SK-N-SH treated with all-trans-retinoic acid at 6 μM for 48 hours (cell line): Measurements from ENCODE around the gene DENND6A.
"Not testable (repeated sequence)": the region's sequence is repeated elsewhere in the genome, so short reads cannot be mapped to it uniquely, and the experiment has no call there.

ENCODE experiments used
- ATAC-seq: fragments of 200-7000 bp; cut with Tn5 transposase; 3 replicates; pipeline ENCODE4 v1.9.1; 2020; ENCODE audit warnings: mild to moderate bottlenecking, moderate library complexity
- BACH2 ChIP-seq: fragments of 250-450 bp; sonication (Bioruptor Pico); IDR thresholded peaks from 2 replicates; pipeline ENCODE4 v1.9.0; 2021; ENCODE audit warnings: mild to moderate bottlenecking, borderline replicate concordance
- CSDC2 ChIP-seq: fragments of 250-450 bp; sonication (Bioruptor Pico); IDR thresholded peaks from 2 replicates; pipeline ENCODE4 v1.5.0; 2020; ENCODE audit warnings: mild to moderate bottlenecking, moderate library complexity
- ESRRG ChIP-seq: fragments of 250-450 bp; sonication (Bioruptor Pico); IDR thresholded peaks from 2 replicates; pipeline ENCODE4 v1.6.1; 2021; ENCODE audit warnings: mild to moderate bottlenecking
- ISL1 ChIP-seq: fragments of 250-450 bp; sonication (Bioruptor Pico); IDR thresholded peaks from 2 replicates; pipeline ENCODE4 v2.1.2; 2022; ENCODE audit warnings: mild to moderate bottlenecking, moderate library complexity
- PATZ1 ChIP-seq: fragments of 250-450 bp; sonication (Bioruptor Pico); IDR thresholded peaks from 2 replicates; pipeline ENCODE4 v1.8.0; 2020; ENCODE audit warnings: mild to moderate bottlenecking, moderate library complexity, borderline replicate concordance
- PPARA ChIP-seq: fragments of 250-450 bp; sonication (Bioruptor Pico); IDR thresholded peaks from 2 replicates; pipeline ENCODE4 v1.5.0; 2020; ENCODE audit warnings: mild to moderate bottlenecking, borderline replicate concordance
- RARB ChIP-seq: fragments of 250-450 bp; sonication (Bioruptor Pico); IDR thresholded peaks from 2 replicates; pipeline ENCODE4 v1.8.0; 2021; ENCODE audit warnings: mild to moderate bottlenecking, moderate library complexity
- ZC3H10 ChIP-seq: fragments of 250-450 bp; sonication (Bioruptor Pico); IDR thresholded peaks from 2 replicates; pipeline ENCODE4 v1.5.1; 2021; ENCODE audit warnings: mild to moderate bottlenecking, moderate library complexity
- ZFP3 ChIP-seq: fragments of 250-450 bp; sonication (Bioruptor Pico); IDR thresholded peaks from 2 replicates; pipeline ENCODE4 v1.5.0; 2020; ENCODE audit warnings: mild to moderate bottlenecking, moderate library complexity
- ZFP30 ChIP-seq: fragments of 450-650 bp; formaldehyde crosslinking; IDR thresholded peaks from 2 replicates; pipeline ENCODE4 v1.5.0; 2022; ENCODE audit warnings: mild to moderate bottlenecking, moderate library complexity
- ZNF70 ChIP-seq: fragments of 450-650 bp; formaldehyde crosslinking; IDR thresholded peaks from 2 replicates; pipeline ENCODE4 v1.5.0; 2020; ENCODE audit warnings: mild to moderate bottlenecking, moderate library complexity
- ZNF8 ChIP-seq: fragments of 450-650 bp; formaldehyde crosslinking; IDR thresholded peaks from 2 replicates; pipeline ENCODE4 v1.5.0; 2020; ENCODE audit warnings: mild to moderate bottlenecking, moderate library complexity
- TF ChIP-seq, protein P1 (sequence below): fragments of 250-450 bp; sonication (Bioruptor Pico); IDR thresholded peaks from 2 replicates; pipeline ENCODE4 v1.5.0; 2020; ENCODE audit warnings: mild to moderate bottlenecking, moderate library complexity
- TF ChIP-seq, protein P2 (sequence below): fragments of 250-450 bp; sonication (Bioruptor Pico); IDR thresholded peaks from 2 replicates; pipeline ENCODE4 v1.8.0; 2021; ENCODE audit warnings: low read depth, mild to moderate bottlenecking, moderate library complexity, borderline replicate concordance
- TF ChIP-seq, protein P3 (sequence below): fragments of 250-450 bp; sonication (Bioruptor Pico); IDR thresholded peaks from 2 replicates; pipeline ENCODE4 v1.5.1; 2020; ENCODE audit warnings: low read depth, mild to moderate bottlenecking, moderate library complexity

DENND6A gene

DNA sequence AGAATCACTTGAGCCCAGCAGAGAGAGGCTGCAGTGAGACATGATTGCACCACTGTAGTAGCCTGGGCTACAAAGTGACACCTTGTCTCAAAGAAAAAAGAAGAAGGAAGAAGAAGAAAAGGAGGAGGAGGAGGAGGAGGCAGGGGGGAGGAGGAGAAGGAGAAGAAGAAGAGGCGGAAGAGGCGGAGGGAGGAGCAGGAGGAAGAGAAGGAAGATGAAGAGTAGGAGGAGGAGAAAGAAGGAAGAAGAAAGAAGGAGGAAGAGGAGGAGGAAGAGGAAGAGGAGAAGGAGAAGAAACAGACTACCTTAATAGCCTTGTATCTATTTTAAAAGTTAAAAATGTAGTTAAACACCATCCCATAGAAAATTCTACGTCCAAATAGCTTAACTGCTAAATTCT, 76.6 kb downstream of the DENND6A start:
- TF ChIP-seq ZNF70 (CRISPR knock-in tag) = no peak
- no peak for TF ChIP-seq RARB
- TF ChIP-seq ISL1 (CRISPR knock-in tag) = no peak
- no peak for TF ChIP-seq PPARA (CRISPR knock-in tag)
- TF ChIP-seq CSDC2 (CRISPR knock-in tag) = no peak
- TF ChIP-seq PATZ1 = no peak
- no peak for TF ChIP-seq ZFP30 (CRISPR knock-in tag)
- no peak for TF ChIP-seq ZFP3 (CRISPR knock-in tag)
- TF ChIP-seq, protein P1, sequence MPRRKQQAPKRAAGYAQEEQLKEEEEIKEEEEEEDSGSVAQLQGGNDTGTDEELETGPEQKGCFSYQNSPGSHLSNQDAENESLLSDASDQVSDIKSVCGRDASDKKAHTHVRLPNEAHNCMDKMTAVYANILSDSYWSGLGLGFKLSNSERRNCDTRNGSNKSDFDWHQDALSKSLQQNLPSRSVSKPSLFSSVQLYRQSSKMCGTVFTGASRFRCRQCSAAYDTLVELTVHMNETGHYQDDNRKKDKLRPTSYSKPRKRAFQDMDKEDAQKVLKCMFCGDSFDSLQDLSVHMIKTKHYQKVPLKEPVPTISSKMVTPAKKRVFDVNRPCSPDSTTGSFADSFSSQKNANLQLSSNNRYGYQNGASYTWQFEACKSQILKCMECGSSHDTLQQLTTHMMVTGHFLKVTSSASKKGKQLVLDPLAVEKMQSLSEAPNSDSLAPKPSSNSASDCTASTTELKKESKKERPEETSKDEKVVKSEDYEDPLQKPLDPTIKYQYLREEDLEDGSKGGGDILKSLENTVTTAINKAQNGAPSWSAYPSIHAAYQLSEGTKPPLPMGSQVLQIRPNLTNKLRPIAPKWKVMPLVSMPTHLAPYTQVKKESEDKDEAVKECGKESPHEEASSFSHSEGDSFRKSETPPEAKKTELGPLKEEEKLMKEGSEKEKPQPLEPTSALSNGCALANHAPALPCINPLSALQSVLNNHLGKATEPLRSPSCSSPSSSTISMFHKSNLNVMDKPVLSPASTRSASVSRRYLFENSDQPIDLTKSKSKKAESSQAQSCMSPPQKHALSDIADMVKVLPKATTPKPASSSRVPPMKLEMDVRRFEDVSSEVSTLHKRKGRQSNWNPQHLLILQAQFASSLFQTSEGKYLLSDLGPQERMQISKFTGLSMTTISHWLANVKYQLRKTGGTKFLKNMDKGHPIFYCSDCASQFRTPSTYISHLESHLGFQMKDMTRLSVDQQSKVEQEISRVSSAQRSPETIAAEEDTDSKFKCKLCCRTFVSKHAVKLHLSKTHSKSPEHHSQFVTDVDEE (CRISPR knock-in tag) = no peak
- TF ChIP-seq BACH2 = no peak
- no peak for ATAC-seq

GRCh38 chr3:57611870-57612269, 81.0 kb downstream of the DENND6A start:
- not testable (repeated sequence) for ATAC-seq

- ATAC-seq = no peak
- no peak for TF ChIP-seq BACH2
- TF ChIP-seq ZFP30 (CRISPR knock-in tag) = peak; percentile 90
Measured at GRCh38 chr3:57605683-57606082, 87.2 kb downstream of the DENND6A start.

- no peak for TF ChIP-seq RARB
- no peak for TF ChIP-seq CSDC2 (CRISPR knock-in tag)
- TF ChIP-seq ZC3H10 = no peak
- no peak for TF ChIP-seq ZFP30 (CRISPR knock-in tag)
- TF ChIP-seq, protein P2, sequence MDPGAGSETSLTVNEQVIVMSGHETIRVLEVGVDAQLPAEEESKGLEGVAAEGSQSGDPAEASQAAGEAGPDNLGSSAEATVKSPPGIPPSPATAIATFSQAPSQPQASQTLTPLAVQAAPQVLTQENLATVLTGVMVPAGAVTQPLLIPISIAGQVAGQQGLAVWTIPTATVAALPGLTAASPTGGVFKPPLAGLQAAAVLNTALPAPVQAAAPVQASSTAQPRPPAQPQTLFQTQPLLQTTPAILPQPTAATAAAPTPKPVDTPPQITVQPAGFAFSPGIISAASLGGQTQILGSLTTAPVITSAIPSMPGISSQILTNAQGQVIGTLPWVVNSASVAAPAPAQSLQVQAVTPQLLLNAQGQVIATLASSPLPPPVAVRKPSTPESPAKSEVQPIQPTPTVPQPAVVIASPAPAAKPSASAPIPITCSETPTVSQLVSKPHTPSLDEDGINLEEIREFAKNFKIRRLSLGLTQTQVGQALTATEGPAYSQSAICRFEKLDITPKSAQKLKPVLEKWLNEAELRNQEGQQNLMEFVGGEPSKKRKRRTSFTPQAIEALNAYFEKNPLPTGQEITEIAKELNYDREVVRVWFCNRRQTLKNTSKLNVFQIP (CRISPR knock-in tag) = no peak
- no peak for TF ChIP-seq ESRRG (CRISPR knock-in tag)
- TF ChIP-seq ZNF8 (CRISPR knock-in tag) = no peak
- TF ChIP-seq, all 23 proteins: peak for 0
- ATAC-seq = no peak
Measured at GRCh38 chr3:57604971-57605370, 87.9 kb downstream of the DENND6A start.

GRCh38 chr3:57600195-57600594, 92.7 kb downstream of the DENND6A start:
- TF ChIP-seq RARB (no peak), ESRRG (CRISPR knock-in tag) (no peak), PPARA (CRISPR knock-in tag) (no peak)
- TF ChIP-seq, protein P3, sequence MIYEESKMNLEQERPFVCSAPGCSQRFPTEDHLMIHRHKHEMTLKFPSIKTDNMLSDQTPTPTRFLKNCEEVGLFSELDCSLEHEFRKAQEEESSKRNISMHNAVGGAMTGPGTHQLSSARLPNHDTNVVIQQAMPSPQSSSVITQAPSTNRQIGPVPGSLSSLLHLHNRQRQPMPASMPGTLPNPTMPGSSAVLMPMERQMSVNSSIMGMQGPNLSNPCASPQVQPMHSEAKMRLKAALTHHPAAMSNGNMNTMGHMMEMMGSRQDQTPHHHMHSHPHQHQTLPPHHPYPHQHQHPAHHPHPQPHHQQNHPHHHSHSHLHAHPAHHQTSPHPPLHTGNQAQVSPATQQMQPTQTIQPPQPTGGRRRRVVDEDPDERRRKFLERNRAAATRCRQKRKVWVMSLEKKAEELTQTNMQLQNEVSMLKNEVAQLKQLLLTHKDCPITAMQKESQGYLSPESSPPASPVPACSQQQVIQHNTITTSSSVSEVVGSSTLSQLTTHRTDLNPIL (CRISPR knock-in tag) = no peak
- TF ChIP-seq, protein P1 (CRISPR knock-in tag) = no peak
- ATAC-seq = no peak
